Measurements from ENCODE around the gene HSPG2. TPM values are rescaled to one million over a fixed set of nuclear protein-coding genes. Genes with fewer than 3 reads are reported as not detected.

HSPG2 gene
- total RNA-seq, 1 experiment from 2014 or later, result 35.1 TPM

DNA sequence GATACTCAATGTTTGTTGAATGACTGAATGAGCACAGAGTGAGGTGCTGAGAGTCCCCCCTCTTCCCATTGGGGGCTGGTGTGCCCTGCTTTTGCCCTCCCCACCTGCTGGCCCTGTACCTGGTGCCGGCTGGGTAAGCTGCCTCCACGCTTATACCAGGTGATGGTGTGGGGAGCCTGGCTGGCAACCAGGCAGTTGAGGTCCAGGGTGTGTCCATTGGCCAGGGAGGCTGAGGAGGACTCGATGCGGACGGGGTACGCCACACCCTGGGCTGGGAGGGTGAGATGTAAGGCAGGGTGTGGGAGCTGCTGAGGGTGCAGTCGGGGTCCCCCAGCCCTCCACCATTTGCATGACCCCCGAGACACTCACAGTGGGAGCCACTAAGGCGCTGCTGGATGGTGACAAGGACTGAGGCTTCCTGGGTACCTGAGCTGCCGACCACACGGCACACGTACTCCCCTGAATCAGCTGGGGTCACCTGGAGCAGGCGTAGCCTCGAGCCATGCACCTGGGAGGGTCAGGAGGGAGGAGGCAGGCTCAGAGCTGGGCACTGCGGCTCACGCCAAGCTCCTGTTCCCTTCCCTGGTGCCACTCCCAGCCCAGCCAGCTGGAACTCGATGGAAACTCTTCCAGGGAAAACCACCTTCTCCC is 88.5 kb downstream of the HSPG2 start:
- ATAC-seq (no peak), DNase-seq (no peak)
- no peak overlapping the region for H3K9ac ChIP-seq (ENCODE audit: low read length)
- H4K20me1 ChIP-seq (ENCODE audit: low read length), result no peaks in the 10 kb centered on the region
- H3K4me2 ChIP-seq (ENCODE audit: low read length), result no peak overlapping the region
- H3K27me3 ChIP-seq (ENCODE audit: low read length), result no peaks in the 10 kb centered on the region
- no peaks in the 10 kb centered on the region for H3K79me2 ChIP-seq (ENCODE audit: low read length)
- TF ChIP-seq, protein P1, sequence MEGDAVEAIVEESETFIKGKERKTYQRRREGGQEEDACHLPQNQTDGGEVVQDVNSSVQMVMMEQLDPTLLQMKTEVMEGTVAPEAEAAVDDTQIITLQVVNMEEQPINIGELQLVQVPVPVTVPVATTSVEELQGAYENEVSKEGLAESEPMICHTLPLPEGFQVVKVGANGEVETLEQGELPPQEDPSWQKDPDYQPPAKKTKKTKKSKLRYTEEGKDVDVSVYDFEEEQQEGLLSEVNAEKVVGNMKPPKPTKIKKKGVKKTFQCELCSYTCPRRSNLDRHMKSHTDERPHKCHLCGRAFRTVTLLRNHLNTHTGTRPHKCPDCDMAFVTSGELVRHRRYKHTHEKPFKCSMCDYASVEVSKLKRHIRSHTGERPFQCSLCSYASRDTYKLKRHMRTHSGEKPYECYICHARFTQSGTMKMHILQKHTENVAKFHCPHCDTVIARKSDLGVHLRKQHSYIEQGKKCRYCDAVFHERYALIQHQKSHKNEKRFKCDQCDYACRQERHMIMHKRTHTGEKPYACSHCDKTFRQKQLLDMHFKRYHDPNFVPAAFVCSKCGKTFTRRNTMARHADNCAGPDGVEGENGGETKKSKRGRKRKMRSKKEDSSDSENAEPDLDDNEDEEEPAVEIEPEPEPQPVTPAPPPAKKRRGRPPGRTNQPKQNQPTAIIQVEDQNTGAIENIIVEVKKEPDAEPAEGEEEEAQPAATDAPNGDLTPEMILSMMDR (conservative IDR thresholded peaks at IDR 0.05; ENCODE audit: low read depth, low read length), result no peak
- no peak for TF ChIP-seq EZH2phosphoT487 (IDR thresholded peaks at IDR 0.05; ENCODE audit: borderline replicate concordance, low read length)
- TF ChIP-seq EZH2 (IDR thresholded peaks at IDR 0.05; ENCODE audit: low read length, unreplicated experiment), result no peak
- no peaks in the 10 kb centered on the region for H3F3A ChIP-seq (ENCODE audit: low read length, unreplicated experiment)
- H3K4me1 ChIP-seq (ENCODE audit: insufficient read depth, low read length), result no peaks in the 10 kb centered on the region
- no peak overlapping the region for H3K4me3 ChIP-seq (ENCODE audit: low read length)
- H3K36me3 ChIP-seq (ENCODE audit: low read depth, low read length), result peaks cover 5% of the 10 kb centered on the region; the same call in 1 of the 2 replicates
- POLR2A ChIA-PET (ENCODE audit: unreplicated experiment), result no interaction called here
- CTCF ChIA-PET, result no interaction called here
- no peak overlapping the region for H2AFZ ChIP-seq (ENCODE audit: low read length)
- no peaks in the 10 kb centered on the region for H3K9me3 ChIP-seq (ENCODE audit: low read length)
- H3K27ac ChIP-seq (ENCODE audit: low read length), result no peak overlapping the region
- H3K9me2 ChIP-seq (replicated peaks; ENCODE audit: low read length), result no peaks in the 10 kb centered on the region
- BruUV-seq (replicated peaks), result no TSS peak
- intact Hi-C loops (cut with micrococcal nuclease), result no loop called here

DNA sequence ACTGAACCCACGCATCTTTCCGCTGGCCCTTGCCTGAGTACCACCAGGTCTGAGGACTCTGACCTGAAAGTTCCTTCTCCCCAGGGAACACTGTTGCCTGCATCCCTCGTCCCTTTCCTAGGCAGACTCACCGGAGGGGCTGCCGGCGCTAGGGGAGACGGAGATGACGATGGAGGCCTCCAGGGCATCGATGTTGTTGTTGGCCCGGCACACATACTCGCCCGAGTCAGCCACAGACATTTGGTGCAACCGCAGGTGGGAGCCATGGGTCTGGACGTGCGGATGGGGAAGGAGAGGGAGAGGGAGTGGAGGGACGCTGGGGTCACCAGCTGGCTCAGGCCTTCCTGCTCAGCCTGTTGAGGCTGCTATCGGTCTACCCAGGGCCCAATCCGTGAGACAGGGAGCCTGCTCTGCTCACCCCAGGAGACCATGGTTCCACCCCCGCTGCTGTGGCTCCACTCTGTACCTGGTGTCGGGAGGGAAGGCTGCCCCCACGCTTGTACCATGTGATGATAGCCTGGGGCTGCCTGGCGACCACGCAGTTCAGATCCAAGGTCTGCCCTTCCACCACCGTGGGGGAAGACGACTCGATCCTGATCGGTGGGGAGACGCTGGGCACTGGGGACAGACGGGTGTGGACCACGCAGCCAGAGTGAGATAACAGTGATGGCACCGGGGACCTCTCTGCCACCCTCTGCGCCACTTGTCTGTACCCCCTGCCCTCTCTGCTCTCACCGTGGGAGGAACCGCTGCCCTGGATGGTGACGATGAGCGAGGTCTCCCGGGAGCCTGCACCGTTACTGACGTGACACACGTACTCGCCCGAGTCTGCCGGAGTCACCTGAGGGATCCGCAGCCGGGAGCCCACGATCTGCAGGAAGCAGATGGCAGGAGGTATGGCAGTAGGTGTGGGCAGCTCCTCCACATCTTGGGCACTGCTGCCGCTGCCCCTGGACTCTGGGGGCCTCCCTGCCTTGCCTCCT is 89.6 kb downstream of the HSPG2 start:
- Histone ChIP-seq H3K4me2 (ENCODE audit: low read length) (no peak overlapping the region), H3K27me3 (ENCODE audit: low read length) (no peaks in the 10 kb centered on the region), H2AFZ (ENCODE audit: low read length) (no peak overlapping the region), H4K20me1 (ENCODE audit: low read length) (no peaks in the 10 kb centered on the region), H3K79me2 (ENCODE audit: low read length) (no peaks in the 10 kb centered on the region), H3K27ac (ENCODE audit: low read length) (no peak overlapping the region), H3K9me2 (replicated peaks; ENCODE audit: low read length) (no peaks in the 10 kb centered on the region), H3K4me3 (ENCODE audit: low read length) (no peak overlapping the region), H3K9me3 (ENCODE audit: low read length) (no peaks in the 10 kb centered on the region), H3K36me3 (ENCODE audit: low read depth, low read length) (peaks cover 4% of the 10 kb centered on the region; the same call in 1 of the 2 replicates), H3K4me1 (ENCODE audit: insufficient read depth, low read length) (no peaks in the 10 kb centered on the region), H3F3A (ENCODE audit: low read length, unreplicated experiment) (no peaks in the 10 kb centered on the region), H3K9ac (ENCODE audit: low read length) (no peak overlapping the region)
- POLR2A ChIA-PET (ENCODE audit: unreplicated experiment), result no interaction called here
- BruUV-seq (replicated peaks), result no TSS peak
- intact Hi-C loops (cut with micrococcal nuclease), result no loop called here
- CTCF ChIA-PET, result no interaction called here
- ATAC-seq (no peak), DNase-seq (no peak)
- TF ChIP-seq EZH2phosphoT487 (IDR thresholded peaks at IDR 0.05; ENCODE audit: borderline replicate concordance, low read length) (no peak), EZH2 (IDR thresholded peaks at IDR 0.05; ENCODE audit: low read length, unreplicated experiment) (no peak)
- TF ChIP-seq, protein P1 (conservative IDR thresholded peaks at IDR 0.05; ENCODE audit: low read depth, low read length), result no peak

Data from PC-3 (cell line).